ENCODE measurements around the gene PTPRQ.

The PTPRQ gene

GRCh38 chr12:80702889-80703805, 259.1 kb downstream of the PTPRQ start:
- DNase-seq (ENCODE audit: low spot score), result peak; percentile 56

GRCh38 chr12:80704420-80704819, 260.4 kb downstream of the PTPRQ start:
- no peak for DNase-seq (ENCODE audit: low spot score)

GRCh38 chr12:80707126-80707829, 263.2 kb downstream of the PTPRQ start, which contains the start of gene MYF6:
Gene MYF6, plus strand, starts transcription at chr12:80707634. Its CDS starts 86 bp downstream, at chr12:80707720.
- DNase-seq (ENCODE audit: low spot score), result no peak

GRCh38 chr12:80707830-80708258, 263.8 kb downstream of the PTPRQ start:
- no peak for DNase-seq (ENCODE audit: low spot score)

- no peak for DNase-seq (ENCODE audit: low spot score)
Observed at GRCh38 chr12:80708259-80708974, 264.4 kb downstream of the PTPRQ start.

- no peak for DNase-seq (ENCODE audit: low spot score)
Observed at GRCh38 chr12:80708975-80709328, 264.9 kb downstream of the PTPRQ start.

- DNase-seq (ENCODE audit: low spot score), result no peak
Observed at GRCh38 chr12:80709811-80710726, 266.0 kb downstream of the PTPRQ start.

- no peak for DNase-seq (ENCODE audit: low spot score)
Observed at GRCh38 chr12:80710727-80711449, 266.9 kb downstream of the PTPRQ start.

- no peak for DNase-seq (ENCODE audit: low spot score)
Observed at GRCh38 chr12:80711866-80712265, 267.8 kb downstream of the PTPRQ start.

GRCh38 chr12:80712866-80713265, 268.8 kb downstream of the PTPRQ start:
- DNase-seq (ENCODE audit: low spot score), result no peak

- no peak for DNase-seq (ENCODE audit: low spot score)
Observed at GRCh38 chr12:80713419-80713818, 269.4 kb downstream of the PTPRQ start.

- no peak for DNase-seq (ENCODE audit: low spot score)
Observed at GRCh38 chr12:80714055-80714454, 270.0 kb downstream of the PTPRQ start.

- no peak for DNase-seq (ENCODE audit: low spot score)
Observed at GRCh38 chr12:80714846-80715245, 270.8 kb downstream of the PTPRQ start.

- DNase-seq (ENCODE audit: low spot score), result no peak
Observed at GRCh38 chr12:80715713-80716249, 271.7 kb downstream of the PTPRQ start.

- no peak for DNase-seq (ENCODE audit: low spot score)
Observed at GRCh38 chr12:80716696-80717469, 272.8 kb downstream of the PTPRQ start, which contains the start of gene MYF5. Gene MYF5, plus strand, starts transcription at chr12:80716912. Its CDS starts 152 bp downstream, at chr12:80717064.

GRCh38 chr12:80717856-80718255, 273.8 kb downstream of the PTPRQ start:
- no peak for DNase-seq (ENCODE audit: low spot score)

GRCh38 chr12:80720516-80720915, 276.5 kb downstream of the PTPRQ start:
- DNase-seq (ENCODE audit: low spot score), result no peak

GRCh38 chr12:80721326-80721725, 277.3 kb downstream of the PTPRQ start:
- DNase-seq (ENCODE audit: low spot score), result no peak

Measured in AG08395 (cell line).